Measurements from ENCODE around the gene C3orf20.

Gene C3orf20

DNA sequence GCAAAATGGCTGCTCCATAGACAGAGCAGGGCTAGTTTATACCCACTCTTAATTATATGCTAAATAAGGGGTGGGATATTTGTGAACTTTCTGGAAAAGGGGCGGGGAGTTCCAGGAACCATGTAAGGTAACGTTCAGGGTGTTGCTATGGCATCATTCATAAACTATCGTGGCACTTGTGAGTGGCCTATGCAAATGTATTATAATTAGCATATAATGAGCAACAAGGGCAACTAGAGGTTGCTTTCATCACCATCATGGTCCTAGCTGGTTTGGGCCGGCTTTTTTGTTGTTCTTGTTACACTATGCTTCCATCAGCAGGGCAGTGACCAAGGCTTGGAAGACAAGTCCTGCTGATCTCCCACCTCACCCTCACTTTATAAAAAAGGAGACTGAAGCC is 100.6 kb downstream of the C3orf20 start:
- TF ChIP-seq CREB1 (IDR thresholded peaks at IDR 0.05; ENCODE audit: low read depth) = no peak
- TF ChIP-seq FOXM1 (IDR thresholded peaks at IDR 0.05; ENCODE audit: borderline replicate concordance, low read depth) = no peak
- no peak for TF ChIP-seq ZBTB7A (IDR thresholded peaks at IDR 0.05; ENCODE audit: low read depth)
- no peak for TF ChIP-seq TCF12 (IDR thresholded peaks at IDR 0.05; ENCODE audit: low read depth)
- TF ChIP-seq, protein P1, sequence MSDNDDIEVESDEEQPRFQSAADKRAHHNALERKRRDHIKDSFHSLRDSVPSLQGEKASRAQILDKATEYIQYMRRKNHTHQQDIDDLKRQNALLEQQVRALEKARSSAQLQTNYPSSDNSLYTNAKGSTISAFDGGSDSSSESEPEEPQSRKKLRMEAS (IDR thresholded peaks at IDR 0.05) = no peak
- TF ChIP-seq, protein P2, sequence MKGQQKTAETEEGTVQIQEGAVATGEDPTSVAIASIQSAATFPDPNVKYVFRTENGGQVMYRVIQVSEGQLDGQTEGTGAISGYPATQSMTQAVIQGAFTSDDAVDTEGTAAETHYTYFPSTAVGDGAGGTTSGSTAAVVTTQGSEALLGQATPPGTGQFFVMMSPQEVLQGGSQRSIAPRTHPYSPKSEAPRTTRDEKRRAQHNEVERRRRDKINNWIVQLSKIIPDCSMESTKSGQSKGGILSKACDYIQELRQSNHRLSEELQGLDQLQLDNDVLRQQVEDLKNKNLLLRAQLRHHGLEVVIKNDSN (IDR thresholded peaks at IDR 0.05) = no peak
- TF ChIP-seq YY1 (IDR thresholded peaks at IDR 0.05; ENCODE audit: low read depth) = no peak
- no peak for TF ChIP-seq RAD21 (IDR thresholded peaks at IDR 0.05; ENCODE audit: low read depth)
- no peak for TF ChIP-seq CEBPB (IDR thresholded peaks at IDR 0.05)
- no peak for TF ChIP-seq EGR1 (IDR thresholded peaks at IDR 0.05)
- TF ChIP-seq NFIC (IDR thresholded peaks at IDR 0.05) = no peak
- TF ChIP-seq TAF1 (IDR thresholded peaks at IDR 0.05; ENCODE audit: low read depth) = no peak
- TF ChIP-seq TEAD4 (IDR thresholded peaks at IDR 0.05) = no peak
- TF ChIP-seq, protein P3, sequence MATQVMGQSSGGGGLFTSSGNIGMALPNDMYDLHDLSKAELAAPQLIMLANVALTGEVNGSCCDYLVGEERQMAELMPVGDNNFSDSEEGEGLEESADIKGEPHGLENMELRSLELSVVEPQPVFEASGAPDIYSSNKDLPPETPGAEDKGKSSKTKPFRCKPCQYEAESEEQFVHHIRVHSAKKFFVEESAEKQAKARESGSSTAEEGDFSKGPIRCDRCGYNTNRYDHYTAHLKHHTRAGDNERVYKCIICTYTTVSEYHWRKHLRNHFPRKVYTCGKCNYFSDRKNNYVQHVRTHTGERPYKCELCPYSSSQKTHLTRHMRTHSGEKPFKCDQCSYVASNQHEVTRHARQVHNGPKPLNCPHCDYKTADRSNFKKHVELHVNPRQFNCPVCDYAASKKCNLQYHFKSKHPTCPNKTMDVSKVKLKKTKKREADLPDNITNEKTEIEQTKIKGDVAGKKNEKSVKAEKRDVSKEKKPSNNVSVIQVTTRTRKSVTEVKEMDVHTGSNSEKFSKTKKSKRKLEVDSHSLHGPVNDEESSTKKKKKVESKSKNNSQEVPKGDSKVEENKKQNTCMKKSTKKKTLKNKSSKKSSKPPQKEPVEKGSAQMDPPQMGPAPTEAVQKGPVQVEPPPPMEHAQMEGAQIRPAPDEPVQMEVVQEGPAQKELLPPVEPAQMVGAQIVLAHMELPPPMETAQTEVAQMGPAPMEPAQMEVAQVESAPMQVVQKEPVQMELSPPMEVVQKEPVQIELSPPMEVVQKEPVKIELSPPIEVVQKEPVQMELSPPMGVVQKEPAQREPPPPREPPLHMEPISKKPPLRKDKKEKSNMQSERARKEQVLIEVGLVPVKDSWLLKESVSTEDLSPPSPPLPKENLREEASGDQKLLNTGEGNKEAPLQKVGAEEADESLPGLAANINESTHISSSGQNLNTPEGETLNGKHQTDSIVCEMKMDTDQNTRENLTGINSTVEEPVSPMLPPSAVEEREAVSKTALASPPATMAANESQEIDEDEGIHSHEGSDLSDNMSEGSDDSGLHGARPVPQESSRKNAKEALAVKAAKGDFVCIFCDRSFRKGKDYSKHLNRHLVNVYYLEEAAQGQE (IDR thresholded peaks at IDR 0.05; ENCODE audit: low read depth) = no peak
- TF ChIP-seq EP300 (IDR thresholded peaks at IDR 0.05; ENCODE audit: borderline replicate concordance) = no peak

DNA sequence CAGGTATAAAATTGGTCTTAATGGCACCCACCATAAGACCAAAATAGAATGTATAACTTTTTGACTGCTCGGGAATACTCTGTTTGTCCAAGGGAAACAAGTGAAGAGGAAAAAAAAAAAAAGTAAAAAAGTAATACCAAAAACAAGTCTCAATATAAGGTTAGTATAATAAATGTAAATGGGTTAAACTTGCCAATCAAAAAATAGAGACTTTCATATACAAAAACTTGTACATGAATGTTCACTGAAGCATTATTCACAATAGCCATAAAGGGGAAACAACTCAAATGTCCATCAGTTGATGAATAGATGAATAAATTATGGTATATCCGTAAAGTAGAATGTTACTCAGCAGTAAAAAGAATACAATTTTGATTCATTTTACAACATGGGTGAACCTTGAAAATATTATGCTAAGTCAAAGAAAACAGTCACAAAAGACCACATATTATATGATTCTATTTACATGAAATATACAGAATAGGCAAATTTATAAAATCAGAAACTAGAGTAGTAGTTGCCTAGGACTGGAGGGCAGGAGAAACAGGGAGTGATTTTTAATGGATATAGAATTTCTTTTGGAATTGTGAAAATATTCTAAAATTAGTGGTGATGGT is 104.2 kb downstream of the C3orf20 start:
- TF ChIP-seq EP300 (IDR thresholded peaks at IDR 0.05; ENCODE audit: borderline replicate concordance) (no peak), TAF1 (IDR thresholded peaks at IDR 0.05; ENCODE audit: low read depth) (no peak), CREB1 (IDR thresholded peaks at IDR 0.05; ENCODE audit: low read depth) (no peak), EGR1 (IDR thresholded peaks at IDR 0.05) (no peak), TEAD4 (IDR thresholded peaks at IDR 0.05) (no peak), YY1 (IDR thresholded peaks at IDR 0.05; ENCODE audit: low read depth) (no peak), NFIC (IDR thresholded peaks at IDR 0.05) (no peak), ZBTB7A (IDR thresholded peaks at IDR 0.05; ENCODE audit: low read depth) (no peak), FOXM1 (IDR thresholded peaks at IDR 0.05; ENCODE audit: borderline replicate concordance, low read depth) (no peak), TCF12 (IDR thresholded peaks at IDR 0.05; ENCODE audit: low read depth) (no peak), CEBPB (IDR thresholded peaks at IDR 0.05) (no peak), RAD21 (IDR thresholded peaks at IDR 0.05; ENCODE audit: low read depth) (no peak)
- TF ChIP-seq, protein P2 (IDR thresholded peaks at IDR 0.05) = no peak
- TF ChIP-seq, protein P1 (IDR thresholded peaks at IDR 0.05) = no peak
- TF ChIP-seq, protein P3 (IDR thresholded peaks at IDR 0.05; ENCODE audit: low read depth) = no peak

DNA sequence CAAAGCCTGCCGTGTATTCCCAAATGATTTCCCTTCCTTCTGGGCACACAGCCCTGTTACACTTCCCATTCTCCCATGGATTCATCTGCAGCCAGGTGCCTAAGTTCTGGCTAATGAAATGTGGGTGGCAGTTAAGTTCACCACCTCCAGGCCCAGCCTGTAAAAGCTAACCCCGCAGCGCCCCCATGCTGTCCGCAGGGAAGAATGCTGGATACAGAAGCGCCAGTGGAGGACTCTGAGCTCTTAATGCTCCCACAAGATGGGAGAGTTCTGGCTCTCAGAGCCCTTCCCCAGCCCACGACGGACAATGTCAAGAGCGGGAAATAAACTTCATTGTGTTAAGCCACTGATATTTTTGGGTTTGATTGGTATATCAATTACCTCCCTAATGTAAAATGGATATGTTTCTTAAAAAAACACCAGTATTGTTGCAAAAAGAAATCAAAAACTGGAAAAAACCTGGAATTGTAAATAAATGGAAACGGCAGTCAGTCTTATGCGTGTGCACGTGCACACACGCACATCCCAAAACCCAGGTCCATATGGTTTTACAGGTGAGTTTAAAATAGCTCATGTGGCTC is 106.1 kb downstream of the C3orf20 start:
- TF ChIP-seq, protein P3 (IDR thresholded peaks at IDR 0.05; ENCODE audit: low read depth) = no peak
- TF ChIP-seq NFIC (IDR thresholded peaks at IDR 0.05) (no peak), FOXM1 (IDR thresholded peaks at IDR 0.05; ENCODE audit: borderline replicate concordance, low read depth) (no peak), RAD21 (IDR thresholded peaks at IDR 0.05; ENCODE audit: low read depth) (peak; percentile 92), TAF1 (IDR thresholded peaks at IDR 0.05; ENCODE audit: low read depth) (no peak), EP300 (IDR thresholded peaks at IDR 0.05; ENCODE audit: borderline replicate concordance) (no peak), CEBPB (IDR thresholded peaks at IDR 0.05) (no peak), TEAD4 (IDR thresholded peaks at IDR 0.05) (0 out of 2 replicates have a peak, but pooled peaks have one; percentile 23)

Data from Ishikawa (cell line).